ENCODE results near the gene ADCY4.

Gene ADCY4

DNA sequence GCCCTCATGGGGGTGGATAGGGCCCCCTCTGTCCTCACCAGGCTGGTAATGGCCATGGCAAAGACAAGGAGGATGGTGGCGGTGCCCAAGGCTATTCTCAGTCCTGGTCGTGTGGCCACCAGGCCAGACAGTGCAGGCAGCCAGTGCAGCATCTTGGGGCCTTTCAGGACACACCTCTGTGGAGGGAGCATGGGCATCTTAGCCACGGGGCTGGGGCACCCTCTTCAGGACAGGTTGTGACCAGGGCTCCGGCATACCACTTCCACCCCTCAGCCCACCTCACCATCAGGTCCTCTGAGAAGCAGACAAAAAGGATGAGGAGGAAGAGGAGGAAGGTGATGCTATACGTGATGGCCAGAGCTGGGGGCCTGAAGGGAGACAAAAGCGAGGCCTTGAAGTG is 10.8 kb downstream of the ADCY4 start:
- no peak overlapping the region for H3K4me3 ChIP-seq (ENCODE audit: insufficient read depth, low read length, poor library complexity, severe bottlenecking)

GRCh38 chr14:24323341-24323740 is 11.5 kb downstream of the ADCY4 start:
- no peak overlapping the region for H3K4me3 ChIP-seq (ENCODE audit: insufficient read depth, low read length, poor library complexity, severe bottlenecking)
- H3K27ac ChIP-seq (ENCODE audit: low read depth, low read length) = no peak overlapping the region
- no peak overlapping the region for H2AFZ ChIP-seq (ENCODE audit: low read depth, low read length, severe bottlenecking)
- no peaks in the 10 kb centered on the region for H3K27me3 ChIP-seq (ENCODE audit: low read length)
- no peak overlapping the region for H3K9ac ChIP-seq (ENCODE audit: low read length)
- no peaks in the 10 kb centered on the region for H3K9me3 ChIP-seq (ENCODE audit: insufficient read depth, low read length)
- no peaks in the 10 kb centered on the region for H3K79me2 ChIP-seq (ENCODE audit: insufficient read depth, low read length)
- TF ChIP-seq, protein P1, sequence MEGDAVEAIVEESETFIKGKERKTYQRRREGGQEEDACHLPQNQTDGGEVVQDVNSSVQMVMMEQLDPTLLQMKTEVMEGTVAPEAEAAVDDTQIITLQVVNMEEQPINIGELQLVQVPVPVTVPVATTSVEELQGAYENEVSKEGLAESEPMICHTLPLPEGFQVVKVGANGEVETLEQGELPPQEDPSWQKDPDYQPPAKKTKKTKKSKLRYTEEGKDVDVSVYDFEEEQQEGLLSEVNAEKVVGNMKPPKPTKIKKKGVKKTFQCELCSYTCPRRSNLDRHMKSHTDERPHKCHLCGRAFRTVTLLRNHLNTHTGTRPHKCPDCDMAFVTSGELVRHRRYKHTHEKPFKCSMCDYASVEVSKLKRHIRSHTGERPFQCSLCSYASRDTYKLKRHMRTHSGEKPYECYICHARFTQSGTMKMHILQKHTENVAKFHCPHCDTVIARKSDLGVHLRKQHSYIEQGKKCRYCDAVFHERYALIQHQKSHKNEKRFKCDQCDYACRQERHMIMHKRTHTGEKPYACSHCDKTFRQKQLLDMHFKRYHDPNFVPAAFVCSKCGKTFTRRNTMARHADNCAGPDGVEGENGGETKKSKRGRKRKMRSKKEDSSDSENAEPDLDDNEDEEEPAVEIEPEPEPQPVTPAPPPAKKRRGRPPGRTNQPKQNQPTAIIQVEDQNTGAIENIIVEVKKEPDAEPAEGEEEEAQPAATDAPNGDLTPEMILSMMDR (IDR thresholded peaks at IDR 0.05; ENCODE audit: insufficient read depth, low read length, poor library complexity, severe bottlenecking) = no peak
- TF ChIP-seq EZH2phosphoT487 (conservative IDR thresholded peaks at IDR 0.05; ENCODE audit: low read length) = no peak
- H4K20me1 ChIP-seq (ENCODE audit: low read depth, low read length) = no peaks in the 10 kb centered on the region
- no peaks in the 10 kb centered on the region for H3K36me3 ChIP-seq (ENCODE audit: low read length)
- no peaks in the 10 kb centered on the region for H3F3A ChIP-seq (ENCODE audit: insufficient read depth)
- H3K4me2 ChIP-seq (ENCODE audit: low read depth, low read length, poor library complexity, severe bottlenecking) = no peak overlapping the region
- H3K9me2 ChIP-seq (replicated peaks; ENCODE audit: insufficient read depth, low read length) = no peaks in the 10 kb centered on the region

More for the DNA sequence above, 10.8 kb downstream of the ADCY4 start:
- H3F3A ChIP-seq (ENCODE audit: insufficient read depth) = no peaks in the 10 kb centered on the region
- H3K79me2 ChIP-seq (ENCODE audit: insufficient read depth, low read length) = no peaks in the 10 kb centered on the region
- H3K27ac ChIP-seq (ENCODE audit: low read depth, low read length) = no peak overlapping the region
- H3K4me2 ChIP-seq (ENCODE audit: low read depth, low read length, poor library complexity, severe bottlenecking) = no peak overlapping the region
- H3K9ac ChIP-seq (ENCODE audit: low read length) = no peak overlapping the region
- no peaks in the 10 kb centered on the region for H3K9me3 ChIP-seq (ENCODE audit: insufficient read depth, low read length)
- no peaks in the 10 kb centered on the region for H3K9me2 ChIP-seq (replicated peaks; ENCODE audit: insufficient read depth, low read length)
- H2AFZ ChIP-seq (ENCODE audit: low read depth, low read length, severe bottlenecking) = no peak overlapping the region
- H3K36me3 ChIP-seq (ENCODE audit: low read length) = no peaks in the 10 kb centered on the region
- no peaks in the 10 kb centered on the region for H4K20me1 ChIP-seq (ENCODE audit: low read depth, low read length)
- TF ChIP-seq, protein P1 (IDR thresholded peaks at IDR 0.05; ENCODE audit: insufficient read depth, low read length, poor library complexity, severe bottlenecking) = no peak
- TF ChIP-seq EZH2phosphoT487 (conservative IDR thresholded peaks at IDR 0.05; ENCODE audit: low read length) = no peak
- no peaks in the 10 kb centered on the region for H3K27me3 ChIP-seq (ENCODE audit: low read length)

DNA sequence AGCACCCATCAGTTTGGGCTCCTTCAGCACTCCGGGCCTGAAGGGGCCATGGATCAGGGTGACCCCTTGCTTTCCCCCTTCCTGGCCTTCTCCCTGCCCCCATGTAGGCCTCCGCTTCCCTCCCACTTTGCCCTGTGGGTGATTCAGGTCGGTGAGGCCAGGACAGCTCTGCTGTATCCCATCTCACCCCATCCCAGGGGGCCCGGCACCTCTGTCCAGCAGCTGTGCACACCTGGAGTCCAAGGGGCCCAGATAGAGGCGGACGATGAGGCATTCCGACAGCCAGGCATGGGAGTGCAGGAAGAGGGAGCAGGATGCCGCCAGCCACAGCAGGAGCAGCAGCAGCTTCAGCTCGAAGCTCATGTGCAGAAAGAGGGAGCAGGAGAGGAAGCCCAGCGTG is 12.2 kb downstream of the ADCY4 start:
- H3K27ac ChIP-seq (ENCODE audit: low read depth, low read length) = no peak overlapping the region
- no peaks in the 10 kb centered on the region for H3K36me3 ChIP-seq (ENCODE audit: low read length)
- H3K27me3 ChIP-seq (ENCODE audit: low read length) = no peaks in the 10 kb centered on the region
- H3K9me2 ChIP-seq (replicated peaks; ENCODE audit: insufficient read depth, low read length) = no peaks in the 10 kb centered on the region
- H3K4me3 ChIP-seq (ENCODE audit: insufficient read depth, low read length, poor library complexity, severe bottlenecking) = no peak overlapping the region
- H3K9ac ChIP-seq (ENCODE audit: low read length) = no peak overlapping the region
- H3F3A ChIP-seq (ENCODE audit: insufficient read depth) = no peaks in the 10 kb centered on the region
- TF ChIP-seq, protein P1 (IDR thresholded peaks at IDR 0.05; ENCODE audit: insufficient read depth, low read length, poor library complexity, severe bottlenecking) = no peak
- TF ChIP-seq EZH2phosphoT487 (conservative IDR thresholded peaks at IDR 0.05; ENCODE audit: low read length) = no peak
- no peak overlapping the region for H2AFZ ChIP-seq (ENCODE audit: low read depth, low read length, severe bottlenecking)
- no peaks in the 10 kb centered on the region for H4K20me1 ChIP-seq (ENCODE audit: low read depth, low read length)
- H3K79me2 ChIP-seq (ENCODE audit: insufficient read depth, low read length) = no peaks in the 10 kb centered on the region
- no peak overlapping the region for H3K4me2 ChIP-seq (ENCODE audit: low read depth, low read length, poor library complexity, severe bottlenecking)
- H3K9me3 ChIP-seq (ENCODE audit: insufficient read depth, low read length) = no peaks in the 10 kb centered on the region
